Stimulated activated CD8-positive, alpha-beta memory T cell treated with anti-CD3 and anti-CD28 coated beads, Interleukin-7, amount 100 ng/mL, for 48 hours (primary cell): ENCODE results near the gene FCHSD2.
"Not testable (repeated sequence)": the region's sequence is repeated elsewhere in the genome, so short reads cannot be mapped to it uniquely, and the experiment has no call there.

Source experiments
- DNase-seq, 2 donors: peaks; one replicate each; pipeline ENCODE4 v3.0.0-alpha.2; 2020; ENCODE audit warnings: low read depth in 1 of 2; ENCODE audit errors: extremely low read depth in 1 of 2

Gene FCHSD2

GRCh38 chr11:72897506-72897905 lies 244.6 kb downstream of the FCHSD2 start:
- DNase-seq: no peak

- DNase-seq: no peak
Measured at GRCh38 chr11:72896431-72896830, 245.7 kb downstream of the FCHSD2 start.

- DNase-seq: no peak
Measured at GRCh38 chr11:72890881-72891280, 251.2 kb downstream of the FCHSD2 start.

GRCh38 chr11:72886619-72887018 lies 255.5 kb downstream of the FCHSD2 start:
- no peak for DNase-seq

GRCh38 chr11:72885749-72886609 lies 256.1 kb downstream of the FCHSD2 start:
- DNase-seq: no peak

- no peak for DNase-seq
Measured at GRCh38 chr11:72876147-72876546, 266.0 kb downstream of the FCHSD2 start.

- DNase-seq: no peak
Measured at GRCh38 chr11:72875736-72876135, 266.4 kb downstream of the FCHSD2 start.

- no peak for DNase-seq
Measured at GRCh38 chr11:72872012-72872411, 270.1 kb downstream of the FCHSD2 start.

- DNase-seq: no peak
Measured at GRCh38 chr11:72871119-72871518, 271.0 kb downstream of the FCHSD2 start.

GRCh38 chr11:72869831-72870230 lies 272.3 kb downstream of the FCHSD2 start:
- no peak for DNase-seq

GRCh38 chr11:72867970-72868369 lies 274.1 kb downstream of the FCHSD2 start:
- DNase-seq: no peak

GRCh38 chr11:72864702-72865655 lies 277.1 kb downstream of the FCHSD2 start:
- DNase-seq: no peak

GRCh38 chr11:72863916-72864315 lies 278.2 kb downstream of the FCHSD2 start:
- no peak for DNase-seq

GRCh38 chr11:72863091-72863490 lies 279.0 kb downstream of the FCHSD2 start:
- DNase-seq: no peak

- no peak for DNase-seq
Measured at GRCh38 chr11:72860592-72860991, 281.5 kb downstream of the FCHSD2 start.

- no peak for DNase-seq
Measured at GRCh38 chr11:72860010-72860409, 282.1 kb downstream of the FCHSD2 start.

GRCh38 chr11:72859126-72859525 lies 283.0 kb downstream of the FCHSD2 start:
- no peak for DNase-seq

- DNase-seq: not testable (repeated sequence)
Measured at GRCh38 chr11:72858267-72858666, 283.9 kb downstream of the FCHSD2 start.

- no peak for DNase-seq
Measured at GRCh38 chr11:72856551-72857345, 285.4 kb downstream of the FCHSD2 start.

- no peak for DNase-seq
Measured at GRCh38 chr11:72856065-72856464, 286.1 kb downstream of the FCHSD2 start.

GRCh38 chr11:72851726-72852125 lies 290.4 kb downstream of the FCHSD2 start:
- no peak for DNase-seq
